Endothelial cell of umbilical vein (primary cell): Measurements from ENCODE around the gene MEF2D. TPM values are rescaled to one million over a fixed set of nuclear protein-coding genes. Genes with fewer than 3 reads are reported as not detected.
A peak's percentile ranks its signal among the peaks of the same experiment; 100 is the strongest.

ENCODE experiments used
- BruUV-seq: library from RNA; stranded (reverse); fragments of 400-500 nt; replicated peaks from 2 replicates; lab custom pipeline; 2021; lab: Mats Ljungman, UMichigan
- CTCF ChIA-PET: fragments of 300-600, 350-600 bp; sonication (Branson Sonifier 250); formaldehyde crosslinking; loops from one replicate; lab custom pipeline; 2021; ENCODE audit warnings: antibody characterized with exemption, inconsistent platforms; lab: Charles Lee
- POLR2A ChIA-PET: fragments of 300-600, 350-600 bp; sonication (Branson Sonifier 250); formaldehyde crosslinking; loops from one replicate; lab custom pipeline; 2021; ENCODE audit warnings: antibody characterized with exemption, inconsistent platforms; lab: Charles Lee
- DNase-seq: peaks from one replicate; pipeline ENCODE4 v3.0.0-alpha.2; 2011; ENCODE audit warnings: low read depth, low spot score
- FAIRE-seq: peaks from 2 replicates; lab custom pipeline; 2011; peaks lifted over from hg19 to GRCh38; lab: Jason Lieb, UNC
- H2AFZ ChIP-seq: 2 replicates; pipeline ENCODE4 v1.6.0; 2012; ENCODE audit warnings: low read depth, low read length, control low read depth, inconsistent platforms
- H3K27ac ChIP-seq: 2 replicates; pipeline ENCODE4 v1.5.1; 2011; ENCODE audit warnings: low read depth, mild to moderate bottlenecking, control low read depth, low read length, moderate library complexity; ENCODE audit not compliant: insufficient read depth
- H3K27me3 ChIP-seq, 2 experiments: 2 replicates each; pipeline versions ENCODE4 v1.6.0 to v1.6.1; 2011; ENCODE audit warnings: low read length in 2 of 2, mixed read lengths in 1 of 2; ENCODE audit not compliant: control insufficient read depth in 2 of 2, insufficient read depth in 2 of 2
- H3K36me3 ChIP-seq, 2 experiments: 2 replicates in 1 of 2; 3 replicates in 1 of 2; pipeline ENCODE4 v1.5.1; 2011; ENCODE audit warnings: low read length in 2 of 2, mild to moderate bottlenecking in 1 of 2, moderate library complexity in 1 of 2; ENCODE audit not compliant: control insufficient read depth in 2 of 2, insufficient read depth in 2 of 2; ENCODE audit errors: extremely low read depth in 1 of 2
- H3K4me1 ChIP-seq: 3 replicates; pipeline ENCODE4 v1.5.1; 2011; ENCODE audit warnings: mild to moderate bottlenecking, low read length; ENCODE audit not compliant: control insufficient read depth, insufficient read depth; ENCODE audit errors: extremely low read depth
- H3K4me2 ChIP-seq: 2 replicates; pipeline ENCODE4 v1.6.1; 2011; ENCODE audit warnings: low read length, control low read depth, mixed read lengths; ENCODE audit not compliant: insufficient read depth
- H3K4me3 ChIP-seq, 3 experiments: fragments of 200-600 bp in 1 of 3; sonication (generic), shearing (Covaris generic) in 1 of 3; replicated peaks in 1 of 3; 2 replicates each; pipeline ENCODE4 v1.5.1; 2011 to 2016; ENCODE audit warnings: control low read depth in 3 of 3, low read length in 3 of 3, mild to moderate bottlenecking in 2 of 3, inconsistent platforms in 1 of 3, low read depth in 1 of 3, moderate library complexity in 1 of 3; ENCODE audit not compliant: insufficient read depth in 1 of 3
- H3K79me2 ChIP-seq: 2 replicates; pipeline ENCODE4 v1.6.0; 2012; ENCODE audit warnings: low read length, inconsistent platforms; ENCODE audit not compliant: control insufficient read depth, insufficient read depth
- H3K9ac ChIP-seq: replicated peaks from 2 replicates; pipeline ENCODE3; 2011; ENCODE audit warnings: low read length, control low read depth; ENCODE audit not compliant: insufficient read depth; ENCODE audit errors: extremely low read depth
- H3K9me1 ChIP-seq: replicated peaks from 3 replicates; pipeline ENCODE4 v1.6.0; 2011; ENCODE audit warnings: mild to moderate bottlenecking, low read length; ENCODE audit not compliant: control insufficient read depth, insufficient read depth; ENCODE audit errors: extremely low read depth
- H3K9me3 ChIP-seq: replicated peaks from 2 replicates; pipeline ENCODE4 v1.5.1; 2012; ENCODE audit warnings: low read length, inconsistent platforms; ENCODE audit not compliant: control insufficient read depth, insufficient read depth
- H4K20me1 ChIP-seq: replicated peaks from 2 replicates; pipeline ENCODE3; 2011; ENCODE audit warnings: mild to moderate bottlenecking, low read length; ENCODE audit not compliant: control insufficient read depth, insufficient read depth; ENCODE audit errors: extremely low read depth
- CTCF ChIP-seq, 2 donors: IDR thresholded peaks; 1 replicate in 1 of 2; 2 replicates in 1 of 2; pipeline ENCODE4 v1.5.1; 2011; ENCODE audit warnings: low read length in 2 of 2, mild to moderate bottlenecking in 2 of 2, moderate library complexity in 2 of 2, control low read depth in 1 of 2, inconsistent platforms in 1 of 2, low read depth in 1 of 2; ENCODE audit not compliant: insufficient read depth in 1 of 2; ENCODE audit errors: extremely low read depth in 1 of 2
- EZH2 ChIP-seq: IDR thresholded peaks from 2 replicates; pipeline ENCODE4 v1.6.1; 2012; ENCODE audit warnings: borderline replicate concordance, low read depth, mild to moderate bottlenecking, moderate library complexity, low read length, inconsistent platforms; ENCODE audit not compliant: severe bottlenecking
- FOS ChIP-seq: IDR thresholded peaks from 2 replicates; pipeline ENCODE4 v1.6.1; 2011; ENCODE audit warnings: mild to moderate bottlenecking, low read length, moderate library complexity, borderline replicate concordance; ENCODE audit not compliant: insufficient read depth
- GATA2 ChIP-seq: IDR thresholded peaks from 2 replicates; pipeline ENCODE4 v1.7.0; 2011; ENCODE audit warnings: low read depth, mild to moderate bottlenecking, moderate library complexity, mixed read lengths, low read length; ENCODE audit not compliant: insufficient read length, insufficient read depth
- JUN ChIP-seq: IDR thresholded peaks from 2 replicates; pipeline ENCODE4 v1.6.1; 2011; ENCODE audit warnings: borderline replicate concordance, low read depth; ENCODE audit not compliant: insufficient read length, insufficient read depth
- MAX ChIP-seq: IDR thresholded peaks from 2 replicates; pipeline ENCODE4 v1.6.1; 2011; ENCODE audit not compliant: insufficient read depth, insufficient read length
- MYC ChIP-seq: IDR thresholded peaks from one replicate; pipeline ENCODE4 v1.6.1; 2011; ENCODE audit warnings: mild to moderate bottlenecking, low read depth, low read length
- POLR2A ChIP-seq: IDR thresholded peaks from 2 replicates; pipeline ENCODE4 v1.6.1; 2012; ENCODE audit warnings: low read depth, mild to moderate bottlenecking, control low read depth, low read length
- POLR2AphosphoS5 ChIP-seq: IDR thresholded peaks from 2 replicates; pipeline ENCODE4 v1.6.1; 2012; ENCODE audit warnings: low read depth, mild to moderate bottlenecking, control low read depth, low read length, moderate library complexity; ENCODE audit not compliant: insufficient read depth
- dilution Hi-C: fragments of 300-500 bp; cut with MboI; formaldehyde crosslinking; loops from one replicate; pipeline ENCODE4 v1.15.0; 2019; ENCODE audit warnings: low sequenced_read_pairs; ENCODE audit not compliant: extremely low pct_ligation_motif_present
- intact Hi-C: fragments of 100-400 bp; cut with micrococcal nuclease; formaldehyde crosslinking; loops from one replicate; pipeline ENCODE4 v1.10.0; 2022
- polyA plus RNA-seq, 4 experiments: library from polyadenylated mRNA; depleted of rRNA in 3 of 4; stranded (reverse) in 3 of 4; unstranded in 1 of 4; fragments of >200 nt; gene quantifications; 2 replicates each; pipeline versions ENCODE4 v1.2.1 to v1.2.3, GENCODE V29; 2011 to 2012; ENCODE audit warnings: missing spikeins in 1 of 4
- total RNA-seq: library from RNA; stranded (reverse); gene quantifications from 2 replicates; pipeline ENCODE4 v1.2.3, GENCODE V29; 2021

MEF2D gene
- total and polyA plus RNA-seq, 2 donors (not counting 3 experiments of a cell fraction or from before 2014, with no cell fraction given), result 45.4 to 52.2 TPM

- ChIA-PET POLR2A (interaction anchor here (1.1 to 1.4 kb wide), 2 partner anchors 14 to 47 kb away, joined by 4 to 5 read pairs; no protein-coding TSS in a partner anchor), CTCF (interaction anchor here (0.9 to 1.4 kb wide), 6 partner anchors 8 to 118 kb away, joined by 3 to 21 read pairs (median 4); no protein-coding TSS in a partner anchor)
- H3K27me3 ChIP-seq, result no peaks in the 10 kb centered on the region
- FAIRE-seq (no peak), DNase-seq (no peak)
- H3K4me3 ChIP-seq, result no peak overlapping the region
- intact Hi-C loops, result loop anchor here (5.0 to 10.0 kb wide), 4 partner anchors 88 to 390 kb away; partner anchors contain the start of genes NAXE and PEAR1
- dilution Hi-C loops, result no loop called here
- H3K9ac ChIP-seq, result peak overlapping the region; percentile 98
- BruUV-seq, result no TSS peak
- H3K79me2 ChIP-seq, result peaks cover 10% of the 10 kb centered on the region
- H3K27ac ChIP-seq, result peak overlapping the region; percentile 100
- H2AFZ ChIP-seq, result no peak overlapping the region
- H3K9me1 ChIP-seq, result no peaks in the 10 kb centered on the region
- H3K4me2 ChIP-seq, result peak overlapping the region; percentile 87
- H3K4me1 ChIP-seq, result peaks cover 38% of the 10 kb centered on the region
- no peaks in the 10 kb centered on the region for H3K36me3 ChIP-seq
- H4K20me1 ChIP-seq, result no peaks in the 10 kb centered on the region
- H3K9me3 ChIP-seq, result no peaks in the 10 kb centered on the region
- TF ChIP-seq POLR2AphosphoS5 (no peak), POLR2A (no peak), CTCF (IDR thresholded peaks at IDR 0.05; ENCODE audit: extremely low read depth in 1 of 2, insufficient read depth in 1 of 2, low read depth in 1 of 2, low read length in 2 of 2) (no peak), GATA2 (no peak), EZH2 (no peak), MAX (no peak), MYC (no peak), JUN (no peak), FOS (no peak)
Measured at GRCh38 chr1:156504438-156504813, 3.9 kb upstream of the MEF2D start.
